Ectodermal cell (in vitro differentiated cells): ENCODE measurements around the gene MLEC.

ENCODE experiments used
- H3K27ac ChIP-seq: 2 replicates; pipeline ENCODE4 v1.7.0; 2013; ENCODE audit warnings: mild to moderate bottlenecking, low read depth, low read length; ENCODE audit not compliant: insufficient read depth, poor library complexity, severe bottlenecking
- H3K27me3 ChIP-seq: 2 replicates; pipeline ENCODE4 v1.7.0; 2013; ENCODE audit warnings: mild to moderate bottlenecking, low read length; ENCODE audit not compliant: insufficient read depth, control insufficient read depth, poor library complexity, severe bottlenecking
- H3K36me3 ChIP-seq: one replicate; pipeline ENCODE4 v1.7.0; 2013; ENCODE audit warnings: low read length; ENCODE audit not compliant: control insufficient read depth, insufficient read depth
- H3K4me1 ChIP-seq: one replicate; pipeline ENCODE4 v1.7.0; 2013; ENCODE audit warnings: low read length; ENCODE audit not compliant: control insufficient read depth, insufficient read depth
- H3K4me3 ChIP-seq: 2 replicates; pipeline ENCODE4 v1.7.0; 2013; ENCODE audit warnings: low read depth, low read length, control low read depth; ENCODE audit not compliant: insufficient read depth
- H3K9me3 ChIP-seq: 2 replicates; pipeline ENCODE4 v1.7.0; 2013; ENCODE audit warnings: mild to moderate bottlenecking, low read length, moderate library complexity; ENCODE audit not compliant: control insufficient read depth
- WGBS, 2 experiments: methylation state at CpG; one replicate each; pipeline ENCODE4 v1.1.7; 2013; ENCODE audit warnings: missing lambda C conversion rate in 2 of 2; 5-methylcytosine and 5-hydroxymethylcytosine counted together

The MLEC gene

DNA sequence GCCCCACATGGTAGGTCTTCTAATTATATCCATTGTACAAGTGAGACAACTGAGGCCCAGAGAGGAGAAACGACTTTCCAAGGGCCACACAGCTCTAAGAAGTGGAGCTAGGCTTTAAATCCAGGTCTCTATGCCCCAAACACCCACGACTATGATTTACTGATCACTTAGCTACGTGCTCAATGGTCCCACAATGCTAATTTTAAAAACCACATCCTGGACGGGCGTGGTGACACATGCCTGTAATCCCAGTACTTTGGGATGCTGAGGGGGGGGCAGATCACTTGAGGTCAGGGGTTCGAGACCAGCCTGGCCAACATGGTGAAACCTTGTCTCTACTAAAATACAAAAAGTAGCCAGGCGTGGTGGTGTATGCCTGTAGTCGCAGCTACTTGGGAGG lies 8.4 kb upstream of the MLEC start:
- Histone ChIP-seq H3K9me3 (no peaks in the 10 kb centered on the region), H3K36me3 (no peaks in the 10 kb centered on the region), H3K4me3 (no peak overlapping the region), H3K4me1 (peaks cover 7% of the 10 kb centered on the region), H3K27me3 (no peaks in the 10 kb centered on the region), H3K27ac (no peak overlapping the region)
- WGBS, 2 experiments = 88 to 90% methylated on average over 8 of the region's 8 CpGs

DNA sequence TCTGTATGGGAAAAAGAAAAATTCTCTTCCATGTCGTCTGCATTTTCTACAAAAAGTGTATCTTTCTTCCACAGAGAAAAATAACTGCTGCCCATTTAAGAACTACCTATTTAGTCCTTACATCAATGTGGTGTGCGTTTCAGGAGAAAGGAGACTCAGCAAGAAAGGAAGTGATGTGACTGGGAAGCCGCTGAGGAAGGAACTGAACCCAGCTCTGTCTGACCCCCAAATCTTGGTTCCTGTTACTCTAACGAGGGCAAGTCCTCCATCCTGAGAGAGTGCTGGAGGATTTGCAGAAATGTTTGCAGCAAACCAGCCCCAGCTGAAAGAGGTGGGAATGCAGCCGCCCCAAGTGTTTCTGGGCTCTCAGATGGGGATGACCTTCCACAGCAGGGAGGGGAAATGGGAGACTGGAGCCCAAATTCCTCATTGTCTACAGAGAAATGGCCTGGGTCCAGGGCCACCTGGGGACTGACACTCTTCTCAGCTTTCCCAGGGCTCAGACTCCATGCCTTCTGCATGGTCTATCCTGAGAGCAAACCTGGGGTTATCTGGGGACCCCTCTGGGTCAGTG lies 6.7 kb upstream of the MLEC start:
- WGBS, 2 experiments = 70 to 78% methylated on average over 5 of the region's 5 CpGs
- H3K36me3 ChIP-seq = no peaks in the 10 kb centered on the region
- H3K4me3 ChIP-seq = no peak overlapping the region
- no peak overlapping the region for H3K27ac ChIP-seq
- H3K27me3 ChIP-seq = no peaks in the 10 kb centered on the region
- H3K4me1 ChIP-seq = peaks cover 7% of the 10 kb centered on the region
- no peaks in the 10 kb centered on the region for H3K9me3 ChIP-seq

DNA sequence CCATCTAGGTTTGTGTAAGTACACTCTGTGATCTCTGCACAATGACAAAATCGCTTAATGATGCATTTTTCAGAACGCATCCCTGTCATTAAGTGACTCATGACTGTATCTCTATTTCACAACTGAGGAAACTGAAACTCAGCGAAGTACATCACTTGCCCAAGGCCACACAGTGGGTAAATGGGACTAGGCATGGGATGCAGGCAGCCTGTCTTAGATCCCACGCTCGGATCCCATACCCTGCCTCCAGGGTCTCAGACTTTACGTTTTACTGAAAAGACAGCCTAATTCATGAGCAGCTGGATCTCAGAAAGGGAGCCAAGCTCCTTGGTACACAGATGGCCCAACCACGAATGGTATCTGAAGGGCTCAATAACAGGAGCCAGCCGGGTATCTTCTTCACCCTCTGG lies 2.4 kb upstream of the MLEC start:
- H3K4me1 ChIP-seq = peaks cover 22% of the 10 kb centered on the region
- no peak overlapping the region for H3K4me3 ChIP-seq
- 87 to 88% methylated on average over 8 of the region's 8 CpGs for WGBS, 2 experiments
- no peaks in the 10 kb centered on the region for H3K9me3 ChIP-seq
- H3K27ac ChIP-seq = no peak overlapping the region
- no peaks in the 10 kb centered on the region for H3K27me3 ChIP-seq
- H3K36me3 ChIP-seq = no peaks in the 10 kb centered on the region

DNA sequence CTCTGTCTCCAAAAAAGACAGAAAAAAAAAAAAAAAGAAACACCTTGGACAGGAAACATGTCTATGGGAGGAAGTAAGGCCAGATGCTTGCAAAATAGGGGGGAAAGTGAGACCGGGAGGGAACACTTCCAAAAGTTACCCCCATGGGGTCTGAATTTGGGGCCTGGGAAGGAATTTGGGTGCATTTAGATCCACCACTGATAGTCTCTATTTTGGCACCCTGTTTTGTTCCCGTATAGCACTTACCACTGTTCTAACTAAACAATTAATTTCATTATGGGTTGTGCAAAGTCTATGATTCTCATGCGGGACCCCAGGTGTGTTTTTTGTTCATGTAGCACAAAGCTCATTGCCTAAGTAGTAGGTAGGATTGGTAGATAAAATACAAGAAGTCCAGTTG lies 1.4 kb upstream of the MLEC start:
- no peaks in the 10 kb centered on the region for H3K36me3 ChIP-seq
- peak overlapping the region; percentile 83 for H3K4me3 ChIP-seq
- H3K4me1 ChIP-seq = peaks cover 21% of the 10 kb centered on the region
- H3K9me3 ChIP-seq = no peaks in the 10 kb centered on the region
- no peak overlapping the region for H3K27ac ChIP-seq
- H3K27me3 ChIP-seq = no peaks in the 10 kb centered on the region
- WGBS, 2 experiments = 93 to 100% methylated on average over 3 of the region's 3 CpGs

DNA sequence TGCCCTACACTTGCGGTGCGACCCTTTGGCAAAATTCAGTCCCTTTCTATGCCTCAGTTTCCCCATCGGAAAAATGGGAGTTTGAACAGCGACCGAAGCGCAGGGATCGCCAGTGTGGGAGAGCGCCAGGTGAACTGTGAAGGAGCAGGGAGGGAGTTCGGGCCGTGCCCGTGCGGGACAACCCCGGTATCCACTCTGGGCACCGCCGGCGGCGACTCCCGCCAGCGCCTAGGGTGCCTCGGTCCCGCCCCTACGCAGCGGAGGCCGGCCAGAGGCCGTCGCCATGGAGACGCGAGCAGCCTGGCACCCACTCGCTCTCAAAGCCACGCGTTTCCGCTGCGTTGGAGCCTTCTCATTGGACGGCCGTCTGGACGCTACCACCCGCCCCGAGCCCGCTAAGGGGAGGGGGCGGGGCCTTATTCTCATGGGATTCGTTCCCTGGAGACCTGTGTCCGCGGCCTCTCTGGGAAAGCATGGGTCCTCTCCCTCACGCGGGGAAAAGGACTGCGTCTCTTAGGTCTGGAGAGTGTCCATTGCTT lies 729 bp upstream of the MLEC start:
- Histone ChIP-seq H3K4me3 (peak overlapping the region; percentile 83), H3K27ac (peak overlapping the region; percentile 82), H3K9me3 (no peaks in the 10 kb centered on the region), H3K27me3 (no peaks in the 10 kb centered on the region), H3K4me1 (peaks cover 19% of the 10 kb centered on the region), H3K36me3 (no peaks in the 10 kb centered on the region)
- 1% methylated on average over 46 of the region's 46 CpGs for WGBS, 2 experiments

DNA sequence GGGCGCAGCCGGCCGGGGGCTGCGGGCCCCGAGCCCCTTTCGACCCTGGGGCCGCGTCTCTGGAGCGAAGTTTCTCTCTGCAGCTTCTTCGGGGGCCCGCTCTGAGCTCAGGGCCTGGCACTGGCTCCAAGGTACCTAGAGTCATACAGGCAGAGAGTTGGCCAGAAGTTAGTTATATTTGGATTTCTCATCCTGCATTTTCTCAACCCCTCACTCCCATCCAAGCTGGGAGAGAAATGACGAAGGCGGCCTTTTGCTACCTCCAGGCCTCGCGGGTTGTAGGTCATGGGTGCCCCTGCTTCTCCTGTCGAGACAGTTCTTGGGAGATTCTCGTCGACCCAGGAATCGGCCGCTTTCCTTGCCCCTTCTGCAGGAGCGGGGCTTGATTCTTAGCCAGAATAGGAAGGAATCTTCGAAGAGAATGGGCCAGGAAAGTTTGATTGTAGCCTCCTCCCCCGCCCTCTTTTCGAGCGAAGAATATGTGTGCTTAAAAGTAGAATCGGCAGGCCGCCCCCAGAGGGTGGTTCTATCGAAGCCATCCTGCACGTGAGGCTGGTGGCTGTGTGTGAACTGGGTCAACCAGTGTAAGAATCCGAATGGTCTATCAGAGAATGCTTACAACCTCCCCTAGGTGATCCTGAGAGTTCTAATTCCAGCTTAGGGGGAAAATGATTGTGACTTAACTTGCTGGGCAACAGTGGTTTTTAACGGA lies 785 bp downstream of the MLEC start:
- no peaks in the 10 kb centered on the region for H3K36me3 ChIP-seq
- no peaks in the 10 kb centered on the region for H3K9me3 ChIP-seq
- H3K4me3 ChIP-seq = peak overlapping the region; percentile 83
- 0 to 1% methylated on average over 31 of the region's 31 CpGs for WGBS, 2 experiments
- H3K4me1 ChIP-seq = peaks cover 25% of the 10 kb centered on the region
- H3K27me3 ChIP-seq = no peaks in the 10 kb centered on the region
- no peak overlapping the region for H3K27ac ChIP-seq

DNA sequence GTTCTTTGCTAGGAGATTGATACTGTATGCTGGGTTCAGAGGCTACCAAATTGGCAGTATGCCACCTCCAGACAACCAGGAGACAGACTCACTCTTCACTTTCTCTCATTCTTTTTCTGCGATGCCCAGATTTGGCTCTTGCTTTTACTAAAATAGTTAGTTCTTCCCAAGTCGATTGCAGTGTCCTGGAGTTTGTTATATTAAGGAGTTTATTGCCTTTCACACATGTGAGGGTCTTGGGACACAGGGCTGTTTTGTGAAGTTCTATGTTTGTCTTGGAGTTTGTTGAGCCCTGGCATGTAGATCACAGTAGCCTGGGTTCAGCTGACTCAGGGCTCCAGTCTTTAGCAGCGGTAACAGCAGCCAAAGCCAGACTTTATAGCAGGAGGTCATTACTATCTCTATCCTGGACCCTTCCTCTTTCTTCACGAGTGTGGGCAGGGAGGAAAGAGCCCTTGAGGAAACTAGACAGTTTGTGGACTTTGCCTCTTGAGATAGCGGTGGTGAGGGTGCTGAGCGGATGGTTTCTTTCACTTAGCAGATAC lies 1.6 kb downstream of the MLEC start:
- H3K4me1 ChIP-seq = peaks cover 32% of the 10 kb centered on the region
- H3K27me3 ChIP-seq = no peaks in the 10 kb centered on the region
- no peak overlapping the region for H3K27ac ChIP-seq
- H3K9me3 ChIP-seq = no peaks in the 10 kb centered on the region
- H3K4me3 ChIP-seq = peak overlapping the region; percentile 83
- H3K36me3 ChIP-seq = no peaks in the 10 kb centered on the region
- 48 to 53% methylated on average over 6 of the region's 6 CpGs for WGBS, 2 experiments

DNA sequence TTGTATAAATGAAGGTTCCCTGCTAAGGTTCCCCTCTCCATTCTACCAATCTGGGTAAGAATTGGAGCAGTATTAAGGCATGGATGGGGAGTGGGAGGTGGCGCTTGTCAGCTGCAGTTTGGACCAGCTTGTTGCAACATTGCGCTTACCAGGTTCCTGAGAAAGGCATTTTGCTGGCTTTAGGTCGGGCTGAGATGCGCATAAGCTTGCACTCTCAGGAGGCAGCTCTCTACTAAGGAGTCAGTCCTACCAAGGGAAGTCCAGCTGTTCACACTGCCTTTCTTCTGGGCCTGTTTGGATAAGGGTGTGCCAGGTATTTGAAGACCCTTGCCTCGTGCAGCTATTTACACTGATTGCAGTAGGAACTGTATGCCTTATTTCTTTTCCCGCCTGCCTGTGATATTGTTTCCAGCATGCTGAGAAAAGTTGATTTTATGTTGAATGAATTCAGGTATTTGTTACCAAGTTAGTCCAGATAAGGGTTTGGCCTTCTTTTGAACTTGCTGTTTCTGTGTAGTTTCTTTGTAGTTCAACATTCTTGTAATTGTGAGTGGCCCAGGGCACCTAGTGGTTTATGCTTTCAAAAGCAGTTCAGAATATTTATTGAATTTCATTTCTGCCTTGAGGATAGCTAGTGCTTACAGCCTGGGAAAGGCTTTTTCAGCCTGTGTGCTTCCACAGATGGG lies 2.6 kb downstream of the MLEC start:
- Histone ChIP-seq H3K27ac (no peak overlapping the region), H3K4me1 (peaks cover 40% of the 10 kb centered on the region), H3K4me3 (peak overlapping the region; percentile 83), H3K27me3 (no peaks in the 10 kb centered on the region), H3K36me3 (peaks cover under 1% of the 10 kb centered on the region), H3K9me3 (no peaks in the 10 kb centered on the region)
- 57 to 62% methylated on average over 6 of the region's 6 CpGs for WGBS, 2 experiments

DNA sequence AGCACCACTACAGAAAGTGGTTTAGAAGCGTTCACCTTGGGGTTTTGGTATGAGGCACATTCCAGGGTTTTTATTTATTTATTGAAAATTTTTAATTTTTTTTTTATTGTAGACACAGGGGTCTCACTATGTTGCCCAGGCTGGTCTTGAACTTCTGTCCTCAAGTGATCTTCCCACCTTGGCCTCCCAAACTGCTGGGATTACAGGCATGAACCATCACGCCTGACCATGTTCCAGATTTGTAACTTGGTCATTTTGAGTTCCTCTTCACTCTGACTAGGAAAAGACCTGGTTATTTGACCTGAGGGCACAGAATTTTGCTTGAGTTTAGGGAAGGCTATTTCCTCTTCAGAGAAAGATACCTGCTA lies 3.1 kb downstream of the MLEC start:
- peaks cover 6% of the 10 kb centered on the region for H3K36me3 ChIP-seq
- H3K9me3 ChIP-seq = no peaks in the 10 kb centered on the region
- no peak overlapping the region for H3K27ac ChIP-seq
- no peak overlapping the region for H3K4me3 ChIP-seq
- no peaks in the 10 kb centered on the region for H3K27me3 ChIP-seq
- H3K4me1 ChIP-seq = peaks cover 40% of the 10 kb centered on the region
- WGBS, 2 experiments = 90% methylated on average over 2 of the region's 2 CpGs

DNA sequence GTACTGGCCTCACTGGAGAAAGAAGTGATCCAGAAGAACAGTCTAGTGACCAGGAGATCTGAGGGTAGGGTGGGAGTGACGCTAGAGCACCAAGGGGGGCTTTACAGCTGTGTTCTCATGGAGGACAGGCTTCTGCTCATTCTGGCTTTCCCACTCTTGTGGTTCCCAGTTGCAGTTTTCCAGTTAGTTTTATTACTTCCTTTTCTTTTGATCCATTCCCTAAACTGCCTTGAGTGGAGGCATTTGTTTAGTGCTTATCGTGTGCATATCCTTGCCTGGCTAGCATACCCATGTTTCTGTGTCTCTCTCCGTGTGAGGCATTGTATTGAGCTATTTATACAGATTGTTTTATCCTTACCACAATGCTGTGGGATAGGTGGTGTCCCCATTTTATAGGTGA lies 4.0 kb downstream of the MLEC start:
- 92 to 95% methylated on average over 1 to 3 of the region's 3 CpGs for WGBS, 2 experiments
- Histone ChIP-seq H3K27me3 (no peaks in the 10 kb centered on the region), H3K9me3 (no peaks in the 10 kb centered on the region), H3K27ac (no peak overlapping the region), H3K4me3 (no peak overlapping the region), H3K36me3 (peaks cover 13% of the 10 kb centered on the region), H3K4me1 (peaks cover 40% of the 10 kb centered on the region)
